ENCODE data around the gene SLC25A22. TPM values are rescaled to one million over a fixed set of nuclear protein-coding genes. Genes with fewer than 3 reads are reported as not detected.
A peak's percentile ranks its signal among the peaks of the same experiment; 100 is the strongest.

Gene SLC25A22
- total RNA-seq, 1 experiment from 2014 or later = 38.1 TPM

DNA sequence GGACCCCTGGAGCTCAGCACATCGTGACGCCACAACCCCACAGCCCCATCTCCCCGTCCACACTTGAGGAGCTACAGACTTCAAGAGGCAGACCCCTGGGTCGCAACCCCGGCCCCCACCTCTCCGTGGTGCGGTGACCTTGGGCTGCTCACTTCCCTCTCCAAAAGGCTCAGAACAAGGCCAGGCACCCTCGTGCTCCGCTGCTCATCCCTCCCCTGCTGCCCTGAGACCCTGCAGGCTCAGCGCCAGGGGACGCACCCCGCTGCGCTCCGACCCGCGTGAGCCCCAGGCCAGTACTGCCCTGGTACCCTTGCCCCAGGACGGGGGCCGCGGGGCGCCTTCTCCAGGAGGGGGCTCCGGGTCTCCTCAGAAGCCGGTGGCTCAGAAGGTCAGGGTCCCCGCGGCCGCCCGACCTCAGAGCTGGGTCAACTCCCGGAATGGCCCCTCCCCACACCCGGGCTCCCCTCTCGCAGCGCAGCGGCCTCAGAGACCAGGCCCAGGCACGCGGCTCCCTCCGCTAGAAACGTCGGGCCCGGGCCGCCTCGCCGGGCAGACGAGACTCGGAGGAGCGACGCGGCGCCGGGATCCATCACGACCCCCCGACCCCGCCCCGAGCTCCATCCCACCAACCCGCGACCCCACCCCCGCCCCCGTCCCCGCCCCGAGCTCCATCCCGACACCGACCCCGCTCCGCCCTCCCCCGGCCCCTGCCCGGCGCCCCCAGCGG is 21.4 kb downstream of the SLC25A22 start:
- Histone ChIP-seq H3K27ac (ENCODE audit: low read depth, low read length, poor library complexity, severe bottlenecking) (peak overlapping the region; percentile 88), H3K4me3 (ENCODE audit: low read depth, low read length, poor library complexity, severe bottlenecking) (peak overlapping the region; percentile 90), H3K36me3 (ENCODE audit: insufficient read depth, low read length, poor library complexity, severe bottlenecking) (peaks cover 15% of the 10 kb centered on the region), H3K9me3 (ENCODE audit: low read depth, low read length, poor library complexity, severe bottlenecking) (no peaks in the 10 kb centered on the region), H3K4me1 (ENCODE audit: insufficient read depth, low read length, poor library complexity, severe bottlenecking) (peaks cover 9% of the 10 kb centered on the region), H3K27me3 (replicated peaks; ENCODE audit: insufficient read depth, low read depth, low read length, poor library complexity) (no peaks in the 10 kb centered on the region)
- TF ChIP-seq CTCF (conservative IDR thresholded peaks at IDR 0.05; ENCODE audit: low read depth, low read length) = no peak
- ChIA-PET CTCF (no interaction called here), POLR2A (ENCODE audit: low non-redundant PET) (no interaction called here)
- no TSS peak for BruUV-seq (replicated peaks)
- intact Hi-C loops (cut with micrococcal nuclease; ENCODE audit: unreplicated experiment) = no loop called here
- peak; percentile 50 for DNase-seq (ENCODE audit: low spot score)

GRCh38 chr11:776263-776560 is 21.9 kb downstream of the SLC25A22 start:
- peaks cover 9% of the 10 kb centered on the region for H3K4me1 ChIP-seq (ENCODE audit: insufficient read depth, low read length, poor library complexity, severe bottlenecking)
- peak overlapping the region; percentile 88 for H3K27ac ChIP-seq (ENCODE audit: low read depth, low read length, poor library complexity, severe bottlenecking)
- intact Hi-C loops (cut with micrococcal nuclease; ENCODE audit: unreplicated experiment) = no loop called here
- H3K9me3 ChIP-seq (ENCODE audit: low read depth, low read length, poor library complexity, severe bottlenecking) = no peaks in the 10 kb centered on the region
- H3K27me3 ChIP-seq (replicated peaks; ENCODE audit: insufficient read depth, low read depth, low read length, poor library complexity) = no peaks in the 10 kb centered on the region
- BruUV-seq (replicated peaks) = no TSS peak
- ChIA-PET CTCF (no interaction called here), POLR2A (ENCODE audit: low non-redundant PET) (no interaction called here)
- H3K4me3 ChIP-seq (ENCODE audit: low read depth, low read length, poor library complexity, severe bottlenecking) = peak overlapping the region; percentile 90
- DNase-seq (ENCODE audit: low spot score) = no peak
- TF ChIP-seq EZH2 (IDR thresholded peaks at IDR 0.05; ENCODE audit: borderline replicate concordance, low read depth, low read length, poor library complexity, severe bottlenecking) (no peak), CTCF (conservative IDR thresholded peaks at IDR 0.05; ENCODE audit: low read depth, low read length) (no peak)
- H3K36me3 ChIP-seq (ENCODE audit: insufficient read depth, low read length, poor library complexity, severe bottlenecking) = peaks cover 20% of the 10 kb centered on the region

GRCh38 chr11:774873-775592 is 23.0 kb downstream of the SLC25A22 start:
- BruUV-seq (replicated peaks) = TSS peak; percentile 16
- Histone ChIP-seq H3K27me3 (replicated peaks; ENCODE audit: insufficient read depth, low read depth, low read length, poor library complexity) (no peaks in the 10 kb centered on the region), H3K27ac (ENCODE audit: low read depth, low read length, poor library complexity, severe bottlenecking) (no peak overlapping the region), H3K36me3 (ENCODE audit: insufficient read depth, low read length, poor library complexity, severe bottlenecking) (peaks cover 27% of the 10 kb centered on the region), H3K9me3 (ENCODE audit: low read depth, low read length, poor library complexity, severe bottlenecking) (no peaks in the 10 kb centered on the region), H3K4me1 (ENCODE audit: insufficient read depth, low read length, poor library complexity, severe bottlenecking) (peaks cover 9% of the 10 kb centered on the region), H3K4me3 (ENCODE audit: low read depth, low read length, poor library complexity, severe bottlenecking) (no peak overlapping the region)
- ChIA-PET POLR2A (ENCODE audit: low non-redundant PET) (interaction anchor here (0.6 kb wide), 1 partner anchor 135 kb away, joined by 4 read pairs; no protein-coding TSS in a partner anchor), CTCF (no interaction called here)
- DNase-seq (ENCODE audit: low spot score) = no peak
- no peak for TF ChIP-seq CTCF (conservative IDR thresholded peaks at IDR 0.05; ENCODE audit: low read depth, low read length)
- TF ChIP-seq EZH2 (IDR thresholded peaks at IDR 0.05; ENCODE audit: borderline replicate concordance, low read depth, low read length, poor library complexity, severe bottlenecking) = no peak
- intact Hi-C loops (cut with micrococcal nuclease; ENCODE audit: unreplicated experiment) = no loop called here

Measured in A673 (cell line).